HepG2 (cell line): ENCODE data around the gene TNNI2. TPM values are rescaled to one million over a fixed set of nuclear protein-coding genes. Genes with fewer than 3 reads are reported as not detected.

ENCODE experiments used
- ATAC-seq: fragments of 200-7000 bp; cut with Tn5 transposase; 3 replicates; pipeline ENCODE4 v1.9.1; 2020; ENCODE audit warnings: mild to moderate bottlenecking, moderate library complexity
- BruUV-seq: library from RNA; stranded (reverse); fragments of 400-500 nt; replicated peaks from 2 replicates; lab custom pipeline; 2021; lab: Mats Ljungman, UMichigan
- CTCF ChIA-PET: fragments of 300-600 bp; formaldehyde crosslinking; extraction: SDS; loops from one replicate; lab custom pipeline; 2021; ENCODE audit warnings: low total read pairs, inconsistent platforms, low intra/inter-chr PET ratio; lab: Yijun Ruan, JAX
- POLR2A ChIA-PET: fragments of 350-600 bp; sonication (Branson Sonifier 250); formaldehyde crosslinking; loops from one replicate; lab custom pipeline; 2020; ENCODE audit warnings: antibody characterized with exemption, inconsistent platforms; lab: Yijun Ruan, JAX
- DNase-seq: peaks from one replicate; pipeline ENCODE4 v3.0.0-alpha.2; 2015; ENCODE audit warnings: low spot score
- FAIRE-seq: peaks from 3 replicates; lab custom pipeline; 2011; peaks lifted over from hg19 to GRCh38; lab: Jason Lieb, UNC
- H2AFZ ChIP-seq: one replicate; pipeline ENCODE4 v1.6.1; 2011; ENCODE audit warnings: low read length, inconsistent platforms
- H3K27ac ChIP-seq: fragments of 300-600 bp; 3 replicates; pipeline ENCODE4 v1.8.0; 2011; ENCODE audit warnings: mixed run types, mild to moderate bottlenecking, mixed read lengths, low read length, inconsistent platforms; ENCODE audit not compliant: insufficient read depth; ENCODE audit errors: extremely low read length
- H3K27me3 ChIP-seq, 2 experiments: fragments of 200-600 bp in 1 of 2; 2 replicates in 1 of 2; 3 replicates in 1 of 2; pipeline versions ENCODE4 v1.6.0 to v1.8.0; 2011; ENCODE audit warnings: low read length in 2 of 2, mild to moderate bottlenecking in 2 of 2, moderate library complexity in 2 of 2, inconsistent platforms in 1 of 2; ENCODE audit not compliant: insufficient read depth in 2 of 2, control insufficient read depth in 1 of 2
- H3K36me3 ChIP-seq, 2 experiments: fragments of 200-600 bp in 1 of 2; replicated peaks in 1 of 2; 2 replicates in 1 of 2; 3 replicates in 1 of 2; pipeline versions ENCODE4 v1.5.1 to v1.8.0; 2011; ENCODE audit warnings: low read length in 2 of 2, inconsistent platforms in 1 of 2; ENCODE audit not compliant: insufficient read depth in 2 of 2, control insufficient read depth in 1 of 2
- H3K4me1 ChIP-seq: 2 replicates; pipeline ENCODE4 v1.5.1; 2012; ENCODE audit warnings: low read length, inconsistent platforms; ENCODE audit not compliant: insufficient read depth
- H3K4me2 ChIP-seq: 2 replicates; pipeline ENCODE4 v1.6.0; 2011; ENCODE audit warnings: low read depth, low read length, inconsistent platforms
- H3K4me3 ChIP-seq, 3 experiments: fragments of 200-600 bp in 1 of 3; sonication (generic), shearing (Covaris generic) in 1 of 3; replicated peaks in 1 of 3; 2 replicates each; pipeline ENCODE4 v1.5.1; 2011 to 2016; ENCODE audit warnings: low read length in 3 of 3, inconsistent platforms in 2 of 3, low read depth in 2 of 3, mild to moderate bottlenecking in 2 of 3, control low read depth in 1 of 3, mixed read lengths in 1 of 3; ENCODE audit not compliant: insufficient read depth in 1 of 3
- H3K79me2 ChIP-seq: one replicate; pipeline ENCODE4 v1.6.1; 2011; ENCODE audit warnings: low read length, inconsistent platforms; ENCODE audit not compliant: insufficient read depth
- H3K9ac ChIP-seq: 2 replicates; pipeline ENCODE4 v1.6.0; 2011; ENCODE audit warnings: mild to moderate bottlenecking, low read depth, low read length, inconsistent platforms; ENCODE audit not compliant: insufficient read depth
- H3K9me3 ChIP-seq: 2 replicates; pipeline ENCODE4 v1.5.1; 2012; ENCODE audit warnings: mild to moderate bottlenecking, low read length
- H4K20me1 ChIP-seq: 2 replicates; pipeline ENCODE4 v1.6.0; 2011; ENCODE audit warnings: inconsistent platforms, mild to moderate bottlenecking, low read length, moderate library complexity; ENCODE audit not compliant: insufficient read depth
- FIP1L1 ChIP-seq: fragments of 200-400 bp; formaldehyde crosslinking; IDR thresholded peaks from 2 replicates; pipeline ENCODE4 v1.6.1; 2018; ENCODE audit warnings: low read depth, mild to moderate bottlenecking, low read length, moderate library complexity, borderline replicate concordance; ENCODE audit not compliant: insufficient read depth
- JARID2 ChIP-seq: sonication (generic); formaldehyde crosslinking; IDR thresholded peaks from 2 replicates; pipeline ENCODE4 v1.8.1; 2023; ENCODE audit warnings: missing genetic modification reagents, inconsistent platforms; ENCODE audit not compliant: insufficient replicate concordance
- NR2F6 ChIP-seq, 2 experiments: IDR thresholded peaks; 2 replicates each; pipeline ENCODE4 v1.6.1; 2016; ENCODE audit warnings: antibody characterized with exemption in 1 of 2, mild to moderate bottlenecking in 1 of 2
- POGZ ChIP-seq: sonication (generic); formaldehyde crosslinking; IDR thresholded peaks from 2 replicates; pipeline ENCODE4 v1.4.0; 2020; ENCODE audit warnings: mild to moderate bottlenecking, missing genetic modification reagents
- RXRB ChIP-seq: IDR thresholded peaks from 2 replicates; pipeline ENCODE4 v1.6.1; 2016; ENCODE audit warnings: borderline replicate concordance, missing genetic modification reagents, missing compliant biosample characterization
- ZMYM2 ChIP-seq: sonication (generic); formaldehyde crosslinking; IDR thresholded peaks from 2 replicates; pipeline ENCODE4 v1.8.0; 2022; ENCODE audit warnings: mild to moderate bottlenecking, missing genetic modification reagents
- ZNF605 ChIP-seq: sonication (generic); formaldehyde crosslinking; IDR thresholded peaks from 2 replicates; pipeline ENCODE4 v1.8.0; 2022; ENCODE audit warnings: mild to moderate bottlenecking, missing genetic modification reagents
- ZNF616 ChIP-seq: sonication (generic); formaldehyde crosslinking; IDR thresholded peaks from 2 replicates; pipeline ENCODE4 v1.5.0; 2020; ENCODE audit warnings: low read depth, mild to moderate bottlenecking, missing genetic modification reagents
- WGBS: methylation state at CpG from one replicate; pipeline ENCODE4 v1.1.6; 2017; ENCODE audit warnings: low lambda C conversion rate; 5-methylcytosine and 5-hydroxymethylcytosine counted together
- in situ Hi-C: cut with HindIII; loops from 2 replicates; pipeline ENCODE4 v1.10.0; 2017; ENCODE audit warnings: low pct_unique_long_range_greater_than_20kb; ENCODE audit not compliant: extremely low pct_ligation_motif_present
- intact Hi-C: fragments of 100-400 bp; cut with micrococcal nuclease; formaldehyde crosslinking; loops from one replicate; pipeline ENCODE4 v1.10.0; 2022; ENCODE audit not compliant: unreplicated experiment
- polyA plus RNA-seq, 8 experiments: library from polyadenylated mRNA; depleted of rRNA in 3 of 8; stranded (reverse) in 7 of 8; unstranded in 1 of 8; fragments of >200 nt; fragmentation: Illumina TruSeq in 4 of 8; extraction: Trizol in 4 of 8; gene quantifications; 2 replicates each; pipeline versions ENCODE4 v1.2.1 to v1.2.3, GENCODE V29; 2011 to 2016; ENCODE audit warnings: low read depth in 4 of 8, missing spikeins in 1 of 8, mixed read lengths in 1 of 8; ENCODE audit not compliant: insufficient read depth in 1 of 8
- total RNA-seq, 5 experiments: library from RNA; depleted of rRNA; stranded (reverse); fragments of >200 nt; fragmentation: Illumina TruSeq; extraction: Trizol; gene quantifications; 2 replicates each; pipeline ENCODE4 v1.2.3, GENCODE V29; 2016; ENCODE audit warnings: low read depth in 1 of 5
- TF ChIP-seq, protein P1 (sequence below): sonication (generic); formaldehyde crosslinking; IDR thresholded peaks from 2 replicates; pipeline ENCODE4 v1.4.0; 2020; ENCODE audit warnings: mild to moderate bottlenecking, missing genetic modification reagents, borderline replicate concordance
- TF ChIP-seq, protein P2 (sequence below): sonication (generic); formaldehyde crosslinking; IDR thresholded peaks from 2 replicates; pipeline ENCODE4 v1.4.0; 2020; ENCODE audit warnings: low read depth, mild to moderate bottlenecking, missing genetic modification reagents
- TF ChIP-seq, protein P3 (sequence below): sonication (generic); formaldehyde crosslinking; IDR thresholded peaks from 2 replicates; pipeline ENCODE4 v1.4.0; 2020; ENCODE audit warnings: missing genetic modification reagents
- TF ChIP-seq, protein P4 (sequence below): sonication (generic); formaldehyde crosslinking; IDR thresholded peaks from 2 replicates; pipeline ENCODE4 v1.4.0; 2020; ENCODE audit warnings: missing genetic modification reagents, low read depth, mild to moderate bottlenecking, borderline replicate concordance

TNNI2 gene
- total and polyA plus RNA-seq, 2 of the 13 experiments (the other 11 are each of a cell fraction or from before 2014, with no cell fraction given), result 7.2 to 12.0 TPM

DNA sequence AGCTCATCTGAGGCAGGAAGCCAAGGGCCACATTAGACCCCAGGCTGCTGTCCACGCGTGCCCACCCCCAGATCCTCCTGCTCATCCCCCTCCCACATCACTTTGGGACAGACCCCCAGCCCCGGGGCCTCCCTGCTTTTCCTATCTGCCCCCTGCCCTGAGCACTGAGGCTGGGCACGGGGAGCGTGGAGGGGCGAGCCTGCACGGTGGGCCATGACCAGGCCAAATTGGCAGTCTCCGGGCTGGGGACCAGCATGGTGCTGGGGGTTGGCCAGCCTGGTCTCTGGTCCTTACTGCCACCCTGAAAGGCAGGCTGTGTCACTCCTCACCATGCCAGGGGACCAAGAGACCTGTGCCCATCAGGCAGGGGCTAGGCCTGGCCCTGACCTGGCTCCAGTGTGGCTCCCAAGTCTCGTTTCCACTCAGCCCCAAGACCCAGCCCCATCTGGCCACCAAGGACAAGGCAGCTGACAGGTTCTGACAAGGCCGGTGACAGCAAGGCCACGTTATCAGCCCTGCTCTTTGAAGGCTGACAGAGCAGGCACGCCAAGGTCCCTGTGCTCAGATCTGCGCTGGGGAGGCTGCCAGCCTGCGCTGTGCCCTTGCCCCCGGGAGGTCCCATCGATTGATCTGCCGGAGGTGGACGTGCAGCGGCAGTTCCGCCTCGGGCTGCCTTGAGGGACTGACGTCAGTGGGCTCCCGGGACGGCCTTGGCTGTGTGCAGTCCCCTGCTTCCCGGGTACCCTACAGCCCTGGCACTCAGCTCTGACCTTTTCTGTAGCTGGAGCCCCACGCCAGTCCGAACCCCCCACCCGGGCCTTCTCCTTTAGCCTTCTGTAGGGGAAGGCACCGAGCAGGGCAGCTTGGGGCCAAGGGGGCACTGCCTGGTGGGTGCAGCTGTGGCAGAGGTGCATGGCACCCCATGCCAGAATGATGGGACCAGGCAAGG, 3.6 kb downstream of the TNNI2 start:
- 31% methylated on average over 11 of the region's 29 CpGs for WGBS
- Histone ChIP-seq H3K9me3 (no peaks in the 10 kb centered on the region), H3K79me2 (no peaks in the 10 kb centered on the region), H2AFZ (no peak overlapping the region), H4K20me1 (no peaks in the 10 kb centered on the region), H3K4me3 (no peak overlapping the region), H3K27me3 (peaks cover 10 to 51% of the 10 kb centered on the region in 2 experiments; a peak in 4 of 5 replicates), H3K27ac (peak overlapping the region; percentile 54), H3K4me1 (peaks cover 65% of the 10 kb centered on the region), H3K9ac (peak overlapping the region; percentile 42; the same call in 1 of the 2 replicates), H3K36me3 (no peaks in the 10 kb centered on the region), H3K4me2 (peak overlapping the region; percentile 16)
- in situ Hi-C loops, result loop anchor here (5.0 kb wide), 1 partner anchor 310 kb away; no protein-coding TSS in a partner anchor
- intact Hi-C loops, result no loop called here
- CTCF ChIA-PET, result interaction anchor here (0.9 kb wide), 1 partner anchor 309 kb away, joined by 3 read pairs; no protein-coding TSS in a partner anchor
- POLR2A ChIA-PET, result interaction anchor here (1.1 kb wide), 1 partner anchor 8 kb away, joined by 3 read pairs; no protein-coding TSS in a partner anchor
- ATAC-seq, result peak; percentile 71
- no peak for FAIRE-seq
- peak; percentile 67 for DNase-seq
- no TSS peak for BruUV-seq
- TF ChIP-seq, protein P1, sequence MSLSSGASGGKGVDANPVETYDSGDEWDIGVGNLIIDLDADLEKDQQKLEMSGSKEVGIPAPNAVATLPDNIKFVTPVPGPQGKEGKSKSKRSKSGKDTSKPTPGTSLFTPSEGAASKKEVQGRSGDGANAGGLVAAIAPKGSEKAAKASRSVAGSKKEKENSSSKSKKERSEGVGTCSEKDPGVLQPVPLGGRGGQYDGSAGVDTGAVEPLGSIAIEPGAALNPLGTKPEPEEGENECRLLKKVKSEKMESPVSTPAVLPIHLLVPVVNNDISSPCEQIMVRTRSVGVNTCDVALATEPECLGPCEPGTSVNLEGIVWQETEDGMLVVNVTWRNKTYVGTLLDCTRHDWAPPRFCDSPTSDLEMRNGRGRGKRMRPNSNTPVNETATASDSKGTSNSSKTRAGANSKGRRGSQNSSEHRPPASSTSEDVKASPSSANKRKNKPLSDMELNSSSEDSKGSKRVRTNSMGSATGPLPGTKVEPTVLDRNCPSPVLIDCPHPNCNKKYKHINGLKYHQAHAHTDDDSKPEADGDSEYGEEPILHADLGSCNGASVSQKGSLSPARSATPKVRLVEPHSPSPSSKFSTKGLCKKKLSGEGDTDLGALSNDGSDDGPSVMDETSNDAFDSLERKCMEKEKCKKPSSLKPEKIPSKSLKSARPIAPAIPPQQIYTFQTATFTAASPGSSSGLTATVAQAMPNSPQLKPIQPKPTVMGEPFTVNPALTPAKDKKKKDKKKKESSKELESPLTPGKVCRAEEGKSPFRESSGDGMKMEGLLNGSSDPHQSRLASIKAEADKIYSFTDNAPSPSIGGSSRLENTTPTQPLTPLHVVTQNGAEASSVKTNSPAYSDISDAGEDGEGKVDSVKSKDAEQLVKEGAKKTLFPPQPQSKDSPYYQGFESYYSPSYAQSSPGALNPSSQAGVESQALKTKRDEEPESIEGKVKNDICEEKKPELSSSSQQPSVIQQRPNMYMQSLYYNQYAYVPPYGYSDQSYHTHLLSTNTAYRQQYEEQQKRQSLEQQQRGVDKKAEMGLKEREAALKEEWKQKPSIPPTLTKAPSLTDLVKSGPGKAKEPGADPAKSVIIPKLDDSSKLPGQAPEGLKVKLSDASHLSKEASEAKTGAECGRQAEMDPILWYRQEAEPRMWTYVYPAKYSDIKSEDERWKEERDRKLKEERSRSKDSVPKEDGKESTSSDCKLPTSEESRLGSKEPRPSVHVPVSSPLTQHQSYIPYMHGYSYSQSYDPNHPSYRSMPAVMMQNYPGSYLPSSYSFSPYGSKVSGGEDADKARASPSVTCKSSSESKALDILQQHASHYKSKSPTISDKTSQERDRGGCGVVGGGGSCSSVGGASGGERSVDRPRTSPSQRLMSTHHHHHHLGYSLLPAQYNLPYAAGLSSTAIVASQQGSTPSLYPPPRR, result peak; percentile 94
- TF ChIP-seq, protein P2, sequence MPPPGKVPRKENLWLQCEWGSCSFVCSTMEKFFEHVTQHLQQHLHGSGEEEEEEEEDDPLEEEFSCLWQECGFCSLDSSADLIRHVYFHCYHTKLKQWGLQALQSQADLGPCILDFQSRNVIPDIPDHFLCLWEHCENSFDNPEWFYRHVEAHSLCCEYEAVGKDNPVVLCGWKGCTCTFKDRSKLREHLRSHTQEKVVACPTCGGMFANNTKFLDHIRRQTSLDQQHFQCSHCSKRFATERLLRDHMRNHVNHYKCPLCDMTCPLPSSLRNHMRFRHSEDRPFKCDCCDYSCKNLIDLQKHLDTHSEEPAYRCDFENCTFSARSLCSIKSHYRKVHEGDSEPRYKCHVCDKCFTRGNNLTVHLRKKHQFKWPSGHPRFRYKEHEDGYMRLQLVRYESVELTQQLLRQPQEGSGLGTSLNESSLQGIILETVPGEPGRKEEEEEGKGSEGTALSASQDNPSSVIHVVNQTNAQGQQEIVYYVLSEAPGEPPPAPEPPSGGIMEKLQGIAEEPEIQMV (CRISPR knock-in tag), result peak; percentile 70; the same call in 1 of the 2 replicates
- TF ChIP-seq, protein P3, sequence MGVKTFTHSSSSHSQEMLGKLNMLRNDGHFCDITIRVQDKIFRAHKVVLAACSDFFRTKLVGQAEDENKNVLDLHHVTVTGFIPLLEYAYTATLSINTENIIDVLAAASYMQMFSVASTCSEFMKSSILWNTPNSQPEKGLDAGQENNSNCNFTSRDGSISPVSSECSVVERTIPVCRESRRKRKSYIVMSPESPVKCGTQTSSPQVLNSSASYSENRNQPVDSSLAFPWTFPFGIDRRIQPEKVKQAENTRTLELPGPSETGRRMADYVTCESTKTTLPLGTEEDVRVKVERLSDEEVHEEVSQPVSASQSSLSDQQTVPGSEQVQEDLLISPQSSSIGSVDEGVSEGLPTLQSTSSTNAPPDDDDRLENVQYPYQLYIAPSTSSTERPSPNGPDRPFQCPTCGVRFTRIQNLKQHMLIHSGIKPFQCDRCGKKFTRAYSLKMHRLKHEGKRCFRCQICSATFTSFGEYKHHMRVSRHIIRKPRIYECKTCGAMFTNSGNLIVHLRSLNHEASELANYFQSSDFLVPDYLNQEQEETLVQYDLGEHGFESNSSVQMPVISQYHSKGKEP (CRISPR knock-in tag), result no peak
- TF ChIP-seq ZMYM2 (CRISPR knock-in tag) (0 out of 2 replicates have a peak, but pooled peaks have one; percentile 42), JARID2 (CRISPR knock-in tag) (no peak), NR2F6 (IDR thresholded peaks at IDR 0.05) (peak; percentile 92), NR2F6 (CRISPR knock-in tag; IDR thresholded peaks at IDR 0.05) (peak; percentile 96), ZNF616 (CRISPR knock-in tag) (no peak; the same call in 1 of the 2 replicates), ZNF605 (CRISPR knock-in tag) (peak; percentile 67), FIP1L1 (no peak), RXRB (CRISPR knock-in tag) (peak; percentile 96), POGZ (CRISPR knock-in tag) (peak; percentile 74; the same call in 1 of the 2 replicates)
- TF ChIP-seq, protein P4, sequence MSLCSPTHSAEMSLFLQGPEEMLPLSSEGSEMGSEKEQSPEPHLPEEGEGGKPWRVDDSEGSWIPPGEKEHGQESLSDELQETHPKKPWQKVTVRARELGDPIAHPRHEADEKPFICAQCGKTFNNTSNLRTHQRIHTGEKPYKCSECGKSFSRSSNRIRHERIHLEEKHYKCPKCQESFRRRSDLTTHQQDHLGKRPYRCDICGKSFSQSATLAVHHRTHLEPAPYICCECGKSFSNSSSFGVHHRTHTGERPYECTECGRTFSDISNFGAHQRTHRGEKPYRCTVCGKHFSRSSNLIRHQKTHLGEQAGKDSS, result peak; percentile 43; the same call in 1 of the 2 replicates
